KMS-11 (cell line): ENCODE measurements around the gene JAKMIP1.

Experiments
- H2AFZ ChIP-seq: fragments of 200-600 bp; sonication (generic); 2 replicates; pipeline ENCODE4 v1.6.1; 2016; ENCODE audit warnings: antibody characterized with exemption, mixed run types, low read depth
- H3K27ac ChIP-seq: fragments of 200-600 bp; sonication (generic); 2 replicates; pipeline ENCODE4 v1.6.1; 2016; ENCODE audit warnings: mild to moderate bottlenecking, mixed run types
- H3K27me3 ChIP-seq: fragments of 200-600 bp; sonication (generic); 2 replicates; pipeline ENCODE4 v1.6.1; 2017; ENCODE audit warnings: mild to moderate bottlenecking, low read depth, mixed run types, moderate library complexity; ENCODE audit not compliant: insufficient read depth
- H3K36me3 ChIP-seq: fragments of 200-600 bp; sonication (generic); 2 replicates; pipeline ENCODE4 v1.6.1; 2017; ENCODE audit warnings: mild to moderate bottlenecking, mixed run types; ENCODE audit not compliant: insufficient read depth
- H3K4me1 ChIP-seq: fragments of 200-600 bp; sonication (generic); 2 replicates; pipeline ENCODE4 v1.6.1; 2016; ENCODE audit warnings: mild to moderate bottlenecking, low read depth, mixed run types; ENCODE audit not compliant: poor library complexity, severe bottlenecking
- H3K4me2 ChIP-seq: fragments of 200-600 bp; sonication (generic); 2 replicates; pipeline ENCODE4 v1.7.0; 2016; ENCODE audit warnings: mild to moderate bottlenecking, mixed run types
- H3K4me3 ChIP-seq: fragments of 200-600 bp; sonication (generic); IDR thresholded peaks from 2 replicates; pipeline ENCODE4 v1.6.1; 2017; ENCODE audit warnings: low read depth, low read length, mixed read lengths; ENCODE audit not compliant: insufficient read depth
- H3K79me2 ChIP-seq: fragments of 200-600 bp; sonication (generic); 2 replicates; pipeline ENCODE4 v1.6.1; 2016; ENCODE audit warnings: low read depth, mixed run types; ENCODE audit not compliant: insufficient read depth
- H3K9ac ChIP-seq: fragments of 200-600 bp; sonication (generic); 2 replicates; pipeline ENCODE4 v1.6.1; 2016; ENCODE audit warnings: mild to moderate bottlenecking, mixed run types
- H4K20me1 ChIP-seq: fragments of 200-600 bp; sonication (generic); 2 replicates; pipeline ENCODE4 v1.6.1; 2016; ENCODE audit warnings: mild to moderate bottlenecking, mixed run types; ENCODE audit not compliant: insufficient read depth
- TF ChIP-seq, protein P1 (sequence below): fragments of 200-600 bp; sonication (generic); conservative IDR thresholded peaks from 2 replicates; pipeline ENCODE4 v1.6.1; 2017; ENCODE audit warnings: low read depth, mild to moderate bottlenecking, antibody characterized with exemption, low read length, moderate library complexity, mixed read lengths

Gene JAKMIP1

DNA sequence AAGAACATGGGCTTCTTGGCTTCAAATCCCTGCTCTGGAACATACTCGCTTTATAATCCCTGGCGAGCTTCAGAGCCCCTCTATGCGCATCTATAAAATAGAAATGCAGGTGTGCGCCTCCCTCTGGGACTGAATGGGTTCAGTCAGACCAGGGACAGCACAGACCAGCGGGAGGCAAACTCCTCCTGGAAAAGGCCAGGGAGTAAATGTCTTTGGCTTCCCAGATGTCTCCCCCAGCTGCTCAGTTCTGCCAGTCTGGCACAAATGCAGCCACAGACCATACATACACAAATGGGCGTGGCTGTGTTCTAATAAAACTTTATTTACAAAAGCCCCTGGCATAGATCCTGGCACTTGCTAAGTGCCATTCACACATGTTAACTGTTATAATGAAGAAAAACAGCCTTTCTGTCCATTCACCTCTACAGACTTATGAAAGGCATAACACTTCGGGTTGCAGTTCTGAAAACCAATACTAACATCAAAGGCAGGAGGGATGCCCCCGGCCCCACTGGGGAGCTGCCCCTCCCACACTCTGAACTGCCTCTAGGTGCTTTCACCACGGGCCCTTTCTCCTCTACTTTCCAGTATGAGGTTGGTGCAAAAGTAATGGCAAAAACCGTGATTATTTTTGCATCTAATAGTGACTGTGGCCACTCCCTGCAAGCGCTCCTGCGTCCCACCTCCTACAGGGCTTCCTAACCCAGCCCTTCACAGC, 4.6 kb downstream of the JAKMIP1 start:
- TF ChIP-seq, protein P1, sequence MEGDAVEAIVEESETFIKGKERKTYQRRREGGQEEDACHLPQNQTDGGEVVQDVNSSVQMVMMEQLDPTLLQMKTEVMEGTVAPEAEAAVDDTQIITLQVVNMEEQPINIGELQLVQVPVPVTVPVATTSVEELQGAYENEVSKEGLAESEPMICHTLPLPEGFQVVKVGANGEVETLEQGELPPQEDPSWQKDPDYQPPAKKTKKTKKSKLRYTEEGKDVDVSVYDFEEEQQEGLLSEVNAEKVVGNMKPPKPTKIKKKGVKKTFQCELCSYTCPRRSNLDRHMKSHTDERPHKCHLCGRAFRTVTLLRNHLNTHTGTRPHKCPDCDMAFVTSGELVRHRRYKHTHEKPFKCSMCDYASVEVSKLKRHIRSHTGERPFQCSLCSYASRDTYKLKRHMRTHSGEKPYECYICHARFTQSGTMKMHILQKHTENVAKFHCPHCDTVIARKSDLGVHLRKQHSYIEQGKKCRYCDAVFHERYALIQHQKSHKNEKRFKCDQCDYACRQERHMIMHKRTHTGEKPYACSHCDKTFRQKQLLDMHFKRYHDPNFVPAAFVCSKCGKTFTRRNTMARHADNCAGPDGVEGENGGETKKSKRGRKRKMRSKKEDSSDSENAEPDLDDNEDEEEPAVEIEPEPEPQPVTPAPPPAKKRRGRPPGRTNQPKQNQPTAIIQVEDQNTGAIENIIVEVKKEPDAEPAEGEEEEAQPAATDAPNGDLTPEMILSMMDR: no peak
- Histone ChIP-seq H3K4me3 (no peak overlapping the region), H2AFZ (no peak overlapping the region), H3K36me3 (no peaks in the 10 kb centered on the region), H3K4me1 (no peaks in the 10 kb centered on the region), H3K9ac (no peak overlapping the region), H3K27me3 (no peaks in the 10 kb centered on the region), H3K4me2 (no peak overlapping the region), H3K79me2 (no peaks in the 10 kb centered on the region), H3K27ac (no peak overlapping the region), H4K20me1 (no peaks in the 10 kb centered on the region)

DNA sequence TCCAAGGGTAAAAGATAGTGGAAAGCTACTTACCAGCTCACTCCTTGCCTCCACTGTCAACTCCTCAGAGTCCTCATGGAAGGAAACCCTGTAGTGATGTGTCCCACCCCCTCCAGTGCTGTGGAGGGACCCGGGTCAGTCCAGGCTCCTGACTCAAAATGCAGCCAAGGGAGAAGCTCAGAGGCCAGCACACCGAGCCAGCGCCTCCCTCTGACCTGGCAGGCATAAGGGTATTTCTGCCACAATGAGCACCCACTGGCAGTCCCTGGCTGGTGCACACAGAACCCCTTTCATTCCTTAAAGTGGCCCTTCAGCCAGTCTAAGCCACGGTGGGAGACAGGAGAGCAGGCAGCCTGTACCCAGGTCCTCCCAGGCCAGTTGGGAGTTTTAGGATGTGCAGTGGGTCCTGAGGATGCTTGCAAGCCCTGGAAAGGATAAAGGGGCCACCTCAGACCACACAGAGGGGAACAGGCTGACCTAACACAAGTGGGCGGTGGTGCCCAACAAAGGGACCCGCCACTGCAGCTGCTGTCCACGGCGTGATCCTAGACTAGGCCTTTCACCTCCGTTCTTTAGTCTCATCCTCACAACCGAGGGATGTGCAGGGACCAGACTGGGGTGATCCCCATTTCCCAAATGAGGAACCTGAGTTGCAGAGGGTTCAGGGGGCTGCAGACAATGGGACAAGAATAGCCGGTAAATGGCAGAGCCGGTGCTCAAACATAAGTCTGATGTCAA, 5.7 kb downstream of the JAKMIP1 start:
- Histone ChIP-seq H3K27me3 (no peaks in the 10 kb centered on the region), H4K20me1 (no peaks in the 10 kb centered on the region), H3K4me3 (no peak overlapping the region), H2AFZ (no peak overlapping the region), H3K27ac (no peak overlapping the region), H3K9ac (no peak overlapping the region), H3K4me1 (no peaks in the 10 kb centered on the region), H3K79me2 (no peaks in the 10 kb centered on the region), H3K36me3 (no peaks in the 10 kb centered on the region), H3K4me2 (no peak overlapping the region)
- TF ChIP-seq, protein P1: no peak

DNA sequence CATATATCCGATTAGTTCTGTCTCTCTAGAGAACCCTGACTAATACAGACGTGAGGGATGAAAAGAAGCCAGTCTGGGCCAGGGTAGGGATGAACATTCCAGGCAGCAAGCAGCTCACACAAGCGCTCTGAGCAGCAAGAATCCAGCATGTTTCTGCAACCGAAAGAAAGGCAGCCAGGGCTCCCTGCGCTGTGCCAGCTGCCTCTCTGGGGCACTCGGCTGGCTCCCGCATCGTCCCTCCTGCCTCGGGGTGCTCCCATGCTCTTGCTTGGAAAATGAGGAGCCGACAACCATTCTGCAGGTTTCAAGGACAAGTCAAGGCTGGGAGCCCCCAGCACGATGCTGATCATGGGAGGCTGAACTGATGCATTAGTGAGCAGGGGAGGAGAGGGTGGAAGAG, 7.0 kb downstream of the JAKMIP1 start:
- TF ChIP-seq, protein P1: no peak
- no peak overlapping the region for H3K27ac ChIP-seq
- no peak overlapping the region for H2AFZ ChIP-seq
- no peaks in the 10 kb centered on the region for H3K36me3 ChIP-seq
- no peaks in the 10 kb centered on the region for H4K20me1 ChIP-seq
- H3K4me2 ChIP-seq: no peak overlapping the region
- H3K79me2 ChIP-seq: no peaks in the 10 kb centered on the region
- H3K4me3 ChIP-seq: no peak overlapping the region
- H3K27me3 ChIP-seq: no peaks in the 10 kb centered on the region
- H3K9ac ChIP-seq: no peak overlapping the region
- H3K4me1 ChIP-seq: no peaks in the 10 kb centered on the region

DNA sequence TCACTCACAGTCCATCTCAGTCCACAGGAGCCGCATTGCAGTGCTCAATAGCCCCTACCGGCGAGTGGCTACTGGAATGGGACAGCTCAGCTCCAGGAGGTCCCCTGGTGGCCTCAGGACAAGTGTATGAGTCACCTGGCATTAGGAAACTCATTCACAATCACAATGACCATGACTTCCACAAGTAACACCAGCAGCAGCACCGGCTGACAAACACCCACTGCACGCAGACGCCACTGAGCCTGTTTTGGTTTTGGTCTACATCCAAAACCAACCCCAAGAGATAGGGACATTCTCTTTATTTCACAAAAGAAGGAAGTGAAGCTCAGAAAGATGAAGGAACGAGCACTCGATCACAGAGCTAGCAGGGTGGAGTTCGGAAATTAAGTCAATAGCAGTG, 8.1 kb downstream of the JAKMIP1 start:
- no peaks in the 10 kb centered on the region for H3K27me3 ChIP-seq
- TF ChIP-seq, protein P1: no peak

More for the DNA sequence above, 8.1 kb downstream of the JAKMIP1 start:
- Histone ChIP-seq H3K27ac (no peak overlapping the region), H3K4me2 (no peak overlapping the region), H3K79me2 (no peaks in the 10 kb centered on the region), H3K9ac (no peak overlapping the region), H3K4me3 (no peak overlapping the region), H4K20me1 (no peaks in the 10 kb centered on the region), H3K36me3 (no peaks in the 10 kb centered on the region), H2AFZ (no peak overlapping the region), H3K4me1 (no peaks in the 10 kb centered on the region)
